Coronary artery (tissue), 2 donors: Measurements from ENCODE around the gene PUS7.

Source experiments
- DNase-seq: peaks from one replicate; pipeline ENCODE4 v3.0.0-alpha.2; 2017; ENCODE audit warnings: low spot score
- H3K27ac ChIP-seq, 2 donors: fragments of 200-600 bp; sonication (generic); one replicate each; pipeline ENCODE4 v1.5.1; 2016 to 2019
- H3K4me3 ChIP-seq: fragments of 200-600 bp; sonication (generic); 2 replicates; pipeline ENCODE4 v1.5.1; 2016; ENCODE audit warnings: mild to moderate bottlenecking, moderate library complexity
- TF ChIP-seq, protein P1 (sequence below): fragments of 200-600 bp; sonication (generic); IDR thresholded peaks from one replicate; pipeline ENCODE4 v1.5.1; 2019; ENCODE audit warnings: antibody characterized with exemption

Gene PUS7

DNA sequence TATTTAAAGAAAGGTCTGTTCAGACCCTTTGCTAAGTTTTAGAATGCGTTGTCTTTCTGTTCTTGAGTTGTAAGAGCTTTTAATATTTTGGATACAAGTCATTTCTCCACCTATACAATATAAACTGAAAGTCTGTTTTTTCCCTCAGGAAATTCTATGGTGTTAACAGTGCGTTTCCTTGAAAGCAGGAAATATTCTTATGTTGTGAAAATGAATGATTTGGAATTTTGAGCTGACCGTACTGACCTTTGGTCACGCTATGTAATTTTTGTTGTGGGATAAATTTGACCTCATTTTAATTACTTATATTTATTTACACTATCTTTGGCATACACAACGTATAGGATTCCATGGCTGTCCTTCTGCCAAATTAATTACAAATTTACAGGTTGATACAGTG, 43.5 kb downstream of the PUS7 start:
- Histone ChIP-seq H3K4me3 (no peak overlapping the region), H3K27ac (no peak overlapping the region)
- DNase-seq = no peak
- TF ChIP-seq, protein P1, sequence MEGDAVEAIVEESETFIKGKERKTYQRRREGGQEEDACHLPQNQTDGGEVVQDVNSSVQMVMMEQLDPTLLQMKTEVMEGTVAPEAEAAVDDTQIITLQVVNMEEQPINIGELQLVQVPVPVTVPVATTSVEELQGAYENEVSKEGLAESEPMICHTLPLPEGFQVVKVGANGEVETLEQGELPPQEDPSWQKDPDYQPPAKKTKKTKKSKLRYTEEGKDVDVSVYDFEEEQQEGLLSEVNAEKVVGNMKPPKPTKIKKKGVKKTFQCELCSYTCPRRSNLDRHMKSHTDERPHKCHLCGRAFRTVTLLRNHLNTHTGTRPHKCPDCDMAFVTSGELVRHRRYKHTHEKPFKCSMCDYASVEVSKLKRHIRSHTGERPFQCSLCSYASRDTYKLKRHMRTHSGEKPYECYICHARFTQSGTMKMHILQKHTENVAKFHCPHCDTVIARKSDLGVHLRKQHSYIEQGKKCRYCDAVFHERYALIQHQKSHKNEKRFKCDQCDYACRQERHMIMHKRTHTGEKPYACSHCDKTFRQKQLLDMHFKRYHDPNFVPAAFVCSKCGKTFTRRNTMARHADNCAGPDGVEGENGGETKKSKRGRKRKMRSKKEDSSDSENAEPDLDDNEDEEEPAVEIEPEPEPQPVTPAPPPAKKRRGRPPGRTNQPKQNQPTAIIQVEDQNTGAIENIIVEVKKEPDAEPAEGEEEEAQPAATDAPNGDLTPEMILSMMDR = no peak

- Histone ChIP-seq H3K27ac (no peak overlapping the region), H3K4me3 (no peak overlapping the region)
- DNase-seq = no peak
- TF ChIP-seq, protein P1 = no peak
These were observed 44.2 kb downstream of the PUS7 start for GRCh38 chr7:105477908-105478307.

DNA sequence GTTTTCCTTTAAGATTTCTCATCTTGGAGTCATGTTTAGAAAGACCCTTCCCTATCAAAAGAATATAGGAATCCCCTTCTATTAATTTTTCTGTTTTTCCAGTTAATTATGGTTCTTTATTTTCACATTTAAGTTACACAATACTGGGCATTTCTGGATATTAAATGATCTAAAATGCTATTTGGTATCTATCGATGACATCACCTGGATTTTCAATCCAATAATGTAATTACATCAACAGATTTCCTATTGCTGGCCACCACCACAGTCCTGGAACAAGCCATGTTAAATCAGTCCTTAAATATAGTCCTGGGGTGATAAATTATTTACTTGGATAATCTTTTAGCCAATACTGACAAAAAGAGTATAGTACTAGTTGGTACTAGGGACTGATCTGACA, 48.0 kb downstream of the PUS7 start:
- TF ChIP-seq, protein P1 = no peak
- no peak for DNase-seq
- no peak overlapping the region for H3K4me3 ChIP-seq

DNA sequence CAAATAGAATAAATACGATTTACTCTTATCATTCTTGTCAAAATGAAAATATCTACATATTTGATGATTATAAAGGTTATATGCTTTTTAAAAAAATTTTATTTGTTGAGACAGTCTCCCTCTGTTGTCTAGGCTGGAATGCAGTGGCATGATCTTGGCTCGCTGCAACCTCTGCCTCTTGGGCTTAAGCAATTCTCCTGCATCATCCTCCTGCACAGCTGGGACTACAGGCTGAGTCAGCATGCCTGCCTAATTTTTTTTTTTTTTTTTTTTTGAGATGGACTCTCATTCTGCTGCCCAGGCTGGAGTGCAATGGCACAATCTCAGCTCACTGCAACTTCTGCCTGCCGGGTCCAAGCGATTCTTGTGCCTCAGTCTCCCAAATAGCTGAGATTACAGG, 48.9 kb downstream of the PUS7 start:
- H3K4me3 ChIP-seq = no peak overlapping the region
- DNase-seq = no peak
- no peak overlapping the region for H3K27ac ChIP-seq
- TF ChIP-seq, protein P1 = no peak

More for the DNA sequence above, 48.0 kb downstream of the PUS7 start:
- no peak overlapping the region for H3K27ac ChIP-seq

DNA sequence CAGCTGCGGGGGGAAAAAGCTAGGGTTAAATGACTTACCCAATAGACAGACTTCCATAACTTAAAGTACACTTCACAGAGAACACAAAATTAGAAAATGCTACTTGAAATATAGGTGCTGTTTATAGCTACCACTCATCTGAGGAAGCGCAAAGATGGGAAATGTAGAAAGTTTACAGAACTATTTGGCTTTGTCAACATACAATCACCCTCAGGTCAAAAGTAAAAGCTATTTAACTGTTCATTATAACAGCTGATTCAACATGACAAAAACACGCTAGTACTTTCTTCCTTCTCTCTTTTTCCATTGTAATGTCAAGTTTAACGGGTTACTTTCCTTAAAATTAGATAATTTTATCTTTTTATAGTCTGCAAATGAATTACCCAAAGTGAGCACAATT, 51.2 kb downstream of the PUS7 start:
- Histone ChIP-seq H3K4me3 (no peak overlapping the region), H3K27ac (no peak overlapping the region)
- TF ChIP-seq, protein P1 = no peak
- DNase-seq = no peak

DNA sequence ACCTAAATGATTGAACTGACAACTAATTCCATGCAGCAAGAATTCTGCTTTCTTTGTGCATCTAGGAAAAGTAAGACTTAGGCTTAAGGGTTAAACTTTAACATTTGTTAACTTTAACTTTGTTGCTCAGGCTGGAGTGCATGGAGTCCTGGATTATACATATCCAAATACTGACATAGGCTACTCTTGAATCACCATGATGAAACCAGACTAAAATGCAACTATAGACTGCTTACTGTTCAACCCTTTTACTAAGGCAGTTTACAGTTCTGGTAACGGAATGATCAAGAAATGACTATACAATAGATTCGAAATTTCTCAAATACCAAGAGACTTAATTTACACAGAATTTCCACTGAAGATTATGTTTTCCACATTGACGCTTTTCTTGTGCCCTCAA, 52.0 kb downstream of the PUS7 start:
- Histone ChIP-seq H3K4me3 (no peak overlapping the region), H3K27ac (no peak overlapping the region)
- TF ChIP-seq, protein P1 = no peak
- no peak for DNase-seq

DNA sequence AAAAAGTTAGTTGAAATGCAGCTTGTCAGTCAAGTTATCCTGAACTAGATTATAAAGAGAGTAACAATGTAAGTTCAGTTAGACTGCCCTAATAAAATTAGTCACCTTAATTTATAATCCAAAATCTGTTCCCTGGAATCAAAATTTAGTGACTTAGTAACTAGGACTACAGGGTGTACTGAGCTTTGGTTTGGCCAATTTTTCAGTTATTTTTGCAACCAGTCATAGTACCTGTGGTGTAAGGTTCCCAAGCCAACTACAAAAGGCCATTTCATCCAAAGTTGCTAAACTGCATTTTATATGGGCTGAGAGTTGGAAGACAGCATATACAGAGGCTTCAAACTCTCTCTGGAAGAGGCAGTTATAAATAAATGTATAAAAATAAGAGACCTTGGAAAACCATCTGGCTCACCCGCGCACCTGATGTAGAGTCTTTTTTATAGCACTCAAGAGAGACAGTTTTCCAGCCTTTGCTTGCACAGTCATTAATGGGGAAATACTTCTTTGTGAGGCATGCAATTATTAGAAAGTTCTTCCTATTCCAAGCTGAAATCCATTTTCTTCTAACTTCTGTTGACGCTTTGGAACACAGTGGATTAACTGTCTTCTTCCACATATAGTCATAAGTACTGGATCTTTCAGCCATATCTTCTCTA, 59.2 kb downstream of the PUS7 start:
- TF ChIP-seq, protein P1 = no peak
- no peak overlapping the region for H3K27ac ChIP-seq
- H3K4me3 ChIP-seq = no peak overlapping the region
- no peak for DNase-seq
